Measurements from ENCODE around the gene AK5. TPM values are rescaled to one million over a fixed set of nuclear protein-coding genes. Genes with fewer than 3 reads are reported as not detected.
A peak's percentile ranks its signal among the peaks of the same experiment; 100 is the strongest.

AK5 gene, protein sequence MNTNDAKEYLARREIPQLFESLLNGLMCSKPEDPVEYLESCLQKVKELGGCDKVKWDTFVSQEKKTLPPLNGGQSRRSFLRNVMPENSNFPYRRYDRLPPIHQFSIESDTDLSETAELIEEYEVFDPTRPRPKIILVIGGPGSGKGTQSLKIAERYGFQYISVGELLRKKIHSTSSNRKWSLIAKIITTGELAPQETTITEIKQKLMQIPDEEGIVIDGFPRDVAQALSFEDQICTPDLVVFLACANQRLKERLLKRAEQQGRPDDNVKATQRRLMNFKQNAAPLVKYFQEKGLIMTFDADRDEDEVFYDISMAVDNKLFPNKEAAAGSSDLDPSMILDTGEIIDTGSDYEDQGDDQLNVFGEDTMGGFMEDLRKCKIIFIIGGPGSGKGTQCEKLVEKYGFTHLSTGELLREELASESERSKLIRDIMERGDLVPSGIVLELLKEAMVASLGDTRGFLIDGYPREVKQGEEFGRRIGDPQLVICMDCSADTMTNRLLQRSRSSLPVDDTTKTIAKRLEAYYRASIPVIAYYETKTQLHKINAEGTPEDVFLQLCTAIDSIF
- 2.5 TPM for polyA plus RNA-seq (2012; ENCODE audit: insufficient read depth, insufficient read length, low read depth)

DNA sequence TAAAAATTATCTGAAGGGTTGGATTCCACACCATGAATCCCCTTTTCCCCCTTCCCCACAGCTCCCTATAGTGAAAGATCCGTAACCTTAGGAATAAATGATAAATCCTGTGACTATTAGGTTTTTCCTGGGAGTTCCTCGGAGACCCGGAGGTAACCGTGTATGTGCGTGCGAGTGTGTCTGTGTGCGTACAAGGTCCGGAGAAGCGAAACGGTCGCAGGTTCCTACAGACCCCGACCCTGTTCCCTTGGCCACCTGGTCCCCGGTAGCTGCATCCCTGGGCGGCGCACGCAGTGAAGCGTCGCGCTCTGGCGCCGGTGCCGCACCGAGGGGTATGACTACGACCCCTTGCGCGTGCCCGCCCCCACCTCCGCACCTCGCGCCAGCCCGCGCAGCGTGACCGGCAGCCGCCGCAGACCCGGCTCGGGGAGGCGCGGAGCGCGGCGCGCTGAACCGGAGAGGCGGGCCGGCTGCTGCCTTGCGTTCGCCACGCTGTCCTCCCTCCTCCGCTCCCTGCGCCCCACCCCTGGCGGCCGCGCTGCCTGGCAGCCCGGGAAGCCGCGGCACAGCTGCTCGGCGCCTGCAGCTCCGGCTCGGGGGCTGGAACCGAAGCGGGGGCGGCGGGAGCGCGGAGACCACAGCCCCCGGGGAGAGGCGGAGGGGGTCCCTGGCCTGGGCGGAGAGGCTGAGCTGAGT is at the start of gene AK5:
TSS of gene AK5 (plus strand) at position 529 of the 696 bp plus-strand sequence. CDS start 295 bp downstream, outside the sequence.
- TF ChIP-seq, protein P1, sequence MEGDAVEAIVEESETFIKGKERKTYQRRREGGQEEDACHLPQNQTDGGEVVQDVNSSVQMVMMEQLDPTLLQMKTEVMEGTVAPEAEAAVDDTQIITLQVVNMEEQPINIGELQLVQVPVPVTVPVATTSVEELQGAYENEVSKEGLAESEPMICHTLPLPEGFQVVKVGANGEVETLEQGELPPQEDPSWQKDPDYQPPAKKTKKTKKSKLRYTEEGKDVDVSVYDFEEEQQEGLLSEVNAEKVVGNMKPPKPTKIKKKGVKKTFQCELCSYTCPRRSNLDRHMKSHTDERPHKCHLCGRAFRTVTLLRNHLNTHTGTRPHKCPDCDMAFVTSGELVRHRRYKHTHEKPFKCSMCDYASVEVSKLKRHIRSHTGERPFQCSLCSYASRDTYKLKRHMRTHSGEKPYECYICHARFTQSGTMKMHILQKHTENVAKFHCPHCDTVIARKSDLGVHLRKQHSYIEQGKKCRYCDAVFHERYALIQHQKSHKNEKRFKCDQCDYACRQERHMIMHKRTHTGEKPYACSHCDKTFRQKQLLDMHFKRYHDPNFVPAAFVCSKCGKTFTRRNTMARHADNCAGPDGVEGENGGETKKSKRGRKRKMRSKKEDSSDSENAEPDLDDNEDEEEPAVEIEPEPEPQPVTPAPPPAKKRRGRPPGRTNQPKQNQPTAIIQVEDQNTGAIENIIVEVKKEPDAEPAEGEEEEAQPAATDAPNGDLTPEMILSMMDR (IDR thresholded peaks at IDR 0.05; ENCODE audit: low read depth, low read length), result no peak
- Histone ChIP-seq H3K27me3 (no peaks in the 10 kb centered on the region), H3K4me3 (ENCODE audit: low read depth, low read length) (peak within 1 kb of the TSS; percentile 66), H3K36me3 (no peaks in the 10 kb centered on the region), H3K9me3 (no peaks in the 10 kb centered on the region), H3K4me1 (no peaks in the 10 kb centered on the region)
- DNase-seq, result peak; percentile 61

DNA sequence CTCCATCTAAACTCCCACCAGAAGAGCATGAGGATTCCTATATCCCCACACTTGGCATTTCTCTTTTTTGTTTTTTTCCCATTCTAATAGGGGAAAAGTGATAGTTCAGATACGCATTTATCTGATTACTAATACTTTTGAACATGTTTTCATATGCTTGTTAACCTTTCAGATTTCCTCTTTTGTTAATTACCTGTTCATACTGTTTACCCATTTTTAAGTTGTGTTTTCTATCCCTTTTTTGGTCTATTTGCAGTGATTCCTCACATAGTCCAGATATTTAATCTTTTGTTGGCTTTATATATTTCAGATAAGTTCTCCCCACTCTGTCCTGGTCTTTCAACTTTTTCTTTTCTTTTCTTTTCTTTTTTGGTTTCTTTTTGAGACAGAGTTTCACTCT is 49.0 kb upstream of the AK5 start:
- Histone ChIP-seq H3K27me3 (no peaks in the 10 kb centered on the region), H3K4me1 (no peaks in the 10 kb centered on the region), H3K4me3 (ENCODE audit: low read depth, low read length) (no peak overlapping the region), H3K36me3 (no peaks in the 10 kb centered on the region), H3K9me3 (no peaks in the 10 kb centered on the region)
- DNase-seq, result no peak
- TF ChIP-seq, protein P1 (IDR thresholded peaks at IDR 0.05; ENCODE audit: low read depth, low read length), result no peak

DNA sequence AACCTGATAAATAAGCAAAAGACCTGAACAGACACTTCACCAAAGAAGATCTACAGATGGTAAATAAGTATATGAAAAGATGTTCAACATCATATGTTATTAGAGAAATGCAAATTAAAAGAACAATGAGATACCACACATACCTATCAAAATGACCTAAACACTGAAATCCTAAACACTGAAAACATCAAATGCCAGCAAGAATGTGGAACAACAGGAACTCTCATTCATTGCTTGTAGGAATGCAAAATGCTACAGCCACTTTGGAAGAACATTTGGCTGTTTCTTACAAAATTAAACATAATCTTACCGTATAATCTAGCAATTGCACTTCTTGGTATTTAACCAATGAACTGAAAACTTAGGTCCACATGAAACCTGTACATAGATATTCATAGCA is 47.7 kb upstream of the AK5 start:
- Histone ChIP-seq H3K4me3 (ENCODE audit: low read depth, low read length) (no peak overlapping the region), H3K9me3 (no peaks in the 10 kb centered on the region), H3K36me3 (no peaks in the 10 kb centered on the region), H3K4me1 (no peaks in the 10 kb centered on the region), H3K27me3 (no peaks in the 10 kb centered on the region)
- TF ChIP-seq, protein P1 (IDR thresholded peaks at IDR 0.05; ENCODE audit: low read depth, low read length), result no peak
- DNase-seq, result no peak

DNA sequence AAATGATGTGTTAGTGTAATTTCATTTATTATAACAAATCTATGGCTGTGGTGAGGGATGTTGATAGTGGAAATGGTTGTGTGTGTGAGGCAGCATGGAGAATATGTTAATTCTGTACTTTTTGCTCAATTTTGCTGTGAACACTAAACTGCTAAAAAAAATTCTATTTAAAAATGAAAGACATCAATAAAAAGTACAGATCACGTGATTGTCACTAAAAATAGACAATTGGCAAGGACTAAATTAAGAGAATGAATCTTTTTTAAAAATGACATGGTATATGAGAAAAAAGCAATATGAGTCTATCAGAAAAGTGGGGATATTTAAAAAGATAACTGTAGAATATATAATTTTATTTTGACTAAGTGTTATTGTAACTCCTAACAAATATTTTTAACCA is 46.9 kb upstream of the AK5 start:
- H3K36me3 ChIP-seq, result no peaks in the 10 kb centered on the region
- TF ChIP-seq, protein P1 (IDR thresholded peaks at IDR 0.05; ENCODE audit: low read depth, low read length), result no peak
- no peaks in the 10 kb centered on the region for H3K4me1 ChIP-seq
- H3K27me3 ChIP-seq, result no peaks in the 10 kb centered on the region
- H3K4me3 ChIP-seq (ENCODE audit: low read depth, low read length), result no peak overlapping the region
- H3K9me3 ChIP-seq, result no peaks in the 10 kb centered on the region
- DNase-seq, result no peak

DNA sequence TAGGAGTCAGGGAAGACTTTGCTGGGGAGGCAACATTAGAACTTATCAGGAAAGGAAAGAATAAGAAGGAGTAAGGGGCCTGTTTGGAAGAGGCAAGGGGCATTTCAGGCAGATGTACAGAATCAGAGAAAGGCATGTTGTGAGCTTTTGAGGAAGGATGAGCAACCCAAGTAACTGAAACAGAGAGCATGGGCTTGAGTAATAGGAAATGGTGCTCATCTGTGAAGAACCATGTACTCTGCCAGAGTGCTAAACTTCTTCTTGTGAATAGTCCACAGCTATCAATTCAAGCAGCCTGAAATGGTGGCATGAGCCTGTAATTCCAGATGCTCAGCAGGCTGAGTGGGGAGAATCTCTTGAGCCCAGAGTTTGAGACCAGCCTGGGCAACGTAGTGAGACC is 43.4 kb upstream of the AK5 start:
- no peaks in the 10 kb centered on the region for H3K4me1 ChIP-seq
- no peaks in the 10 kb centered on the region for H3K9me3 ChIP-seq
- DNase-seq, result no peak
- H3K4me3 ChIP-seq (ENCODE audit: low read depth, low read length), result no peak overlapping the region
- TF ChIP-seq, protein P1 (IDR thresholded peaks at IDR 0.05; ENCODE audit: low read depth, low read length), result no peak
- H3K36me3 ChIP-seq, result no peaks in the 10 kb centered on the region
- H3K27me3 ChIP-seq, result no peaks in the 10 kb centered on the region
